Tibial nerve (tissue), 4 donors: ENCODE data around the gene LRRC75B.
"Not testable (repeated sequence)": the region's sequence is repeated elsewhere in the genome, so short reads cannot be mapped to it uniquely, and the experiment has no call there.

Experiments used
- CTCF ChIP-seq, 5 experiments: fragments of 200-600 bp in 3 of 5; fragments of 450-650 bp in 2 of 5; sonication (generic) in 3 of 5; IDR thresholded peaks; one replicate each; pipeline ENCODE4 v1.5.1; 2016 to 2019; ENCODE audit warnings: antibody characterized with exemption in 5 of 5, mild to moderate bottlenecking in 3 of 5, moderate library complexity in 2 of 5
- EP300 ChIP-seq, 2 donors: sonication (generic); formaldehyde crosslinking; IDR thresholded peaks; one replicate each; pipeline ENCODE4 v1.6.1; 2017; ENCODE audit warnings: antibody characterized with exemption in 2 of 2, mild to moderate bottlenecking in 1 of 2
- POLR2A ChIP-seq, 2 donors: fragments of 450-650 bp; IDR thresholded peaks; one replicate each; pipeline ENCODE4 v1.6.1; 2017; ENCODE audit warnings: antibody characterized with exemption in 2 of 2, mild to moderate bottlenecking in 2 of 2, moderate library complexity in 2 of 2

- TF ChIP-seq EP300, CTCF, POLR2A (IDR thresholded peaks at IDR 0.05): not testable (repeated sequence)
Observed at GRCh38 chr22:24621244-24621643, 28.4 kb upstream of the LRRC75B start.
